NCI-H1694 treated with DMSO at 0.1 percent for 48 hours (cell line): Measurements from ENCODE around the gene OR2C3.
"Not testable (repeated sequence)": the region's sequence is repeated elsewhere in the genome, so short reads cannot be mapped to it uniquely, and the experiment has no call there.

Source experiments
- DNase-seq: peaks from one replicate; lab custom pipeline; 2025; lab: John Stamatoyannopoulos, UW

OR2C3 gene

DNA sequence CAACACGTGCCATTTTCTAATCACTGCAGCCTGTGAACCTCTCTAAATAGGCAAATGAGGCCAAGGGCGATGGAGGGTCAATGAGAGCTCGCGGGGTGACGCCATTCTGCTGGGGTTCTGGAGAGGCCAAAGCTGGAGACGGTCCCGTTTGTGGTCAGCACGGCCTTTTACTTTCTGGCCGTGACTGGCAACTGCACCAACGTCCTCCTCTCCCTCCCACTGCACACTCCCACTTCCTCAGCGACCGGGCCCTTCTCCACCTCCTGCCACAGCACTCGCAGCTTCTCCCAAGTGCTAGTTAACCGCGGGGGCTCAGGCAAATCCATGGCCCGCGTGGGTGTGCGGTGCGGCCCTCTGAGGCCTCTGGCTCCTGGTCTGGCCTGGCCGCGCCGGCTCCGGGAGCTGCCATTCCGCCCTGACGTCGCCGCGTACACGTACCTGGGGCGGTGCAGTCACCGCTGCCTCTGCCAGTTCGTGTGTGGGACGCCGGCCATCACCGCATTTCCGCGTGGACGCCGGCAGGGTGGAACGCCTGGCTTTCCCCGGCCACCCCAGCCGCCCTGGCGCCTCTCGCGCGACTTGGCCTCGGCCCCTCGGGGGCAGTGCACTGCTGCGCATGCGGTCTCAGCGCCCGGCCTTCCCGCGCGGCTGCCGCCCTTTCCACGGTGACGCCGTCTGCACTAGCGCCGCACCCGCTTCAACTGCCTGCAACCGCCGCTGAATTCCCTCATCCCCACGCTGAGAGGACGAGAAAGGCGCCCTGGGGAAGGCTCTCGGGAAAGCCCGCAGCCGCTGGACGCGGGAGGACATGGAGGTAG lies 18.2 kb downstream of the OR2C3 start:
- no peak for DNase-seq

- DNase-seq = no peak
Measured at GRCh38 chr1:247506831-247507230, 29.4 kb downstream of the OR2C3 start.

GRCh38 chr1:247500865-247501264 lies 35.4 kb downstream of the OR2C3 start:
- no peak for DNase-seq

- DNase-seq = no peak
Measured at GRCh38 chr1:247496581-247497285, 39.5 kb downstream of the OR2C3 start.

GRCh38 chr1:247494767-247495166 lies 41.5 kb downstream of the OR2C3 start:
- DNase-seq = no peak

DNA sequence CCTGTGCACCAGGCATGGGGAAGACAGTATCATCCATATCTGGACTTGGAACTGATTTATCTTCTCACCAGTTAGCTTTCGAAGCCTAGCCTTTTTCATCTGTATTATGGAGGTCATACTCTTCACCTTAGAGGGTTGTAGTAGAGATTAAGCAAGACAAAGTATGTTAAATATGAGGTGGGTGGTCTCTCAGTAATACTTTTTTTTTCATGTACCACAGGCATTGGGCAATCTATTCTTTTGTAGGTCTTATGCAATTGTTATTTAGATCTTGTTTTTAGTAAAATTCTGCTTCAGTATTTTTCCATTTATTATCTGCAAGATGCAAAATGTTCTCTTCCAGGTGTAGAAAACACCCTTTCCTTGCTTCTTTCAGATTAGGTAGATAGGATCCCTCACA lies 43.1 kb downstream of the OR2C3 start:
- DNase-seq = no peak

DNA sequence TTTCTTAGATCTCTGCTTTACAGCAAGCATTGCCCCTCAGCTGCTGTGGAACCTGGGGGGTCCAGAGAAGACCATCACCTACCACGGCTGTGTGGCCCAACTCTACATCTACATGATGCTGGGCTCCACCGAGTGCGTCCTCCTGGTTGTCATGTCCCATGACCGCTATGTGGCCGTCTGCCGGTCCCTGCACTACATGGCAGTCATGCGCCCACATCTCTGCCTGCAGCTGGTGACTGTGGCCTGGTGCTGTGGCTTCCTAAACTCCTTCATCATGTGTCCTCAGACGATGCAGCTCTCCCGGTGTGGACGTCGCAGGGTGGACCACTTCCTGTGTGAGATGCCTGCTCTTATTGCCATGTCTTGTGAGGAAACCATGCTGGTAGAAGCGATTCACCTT lies 44.9 kb downstream of the OR2C3 start:
- no peak for DNase-seq

DNA sequence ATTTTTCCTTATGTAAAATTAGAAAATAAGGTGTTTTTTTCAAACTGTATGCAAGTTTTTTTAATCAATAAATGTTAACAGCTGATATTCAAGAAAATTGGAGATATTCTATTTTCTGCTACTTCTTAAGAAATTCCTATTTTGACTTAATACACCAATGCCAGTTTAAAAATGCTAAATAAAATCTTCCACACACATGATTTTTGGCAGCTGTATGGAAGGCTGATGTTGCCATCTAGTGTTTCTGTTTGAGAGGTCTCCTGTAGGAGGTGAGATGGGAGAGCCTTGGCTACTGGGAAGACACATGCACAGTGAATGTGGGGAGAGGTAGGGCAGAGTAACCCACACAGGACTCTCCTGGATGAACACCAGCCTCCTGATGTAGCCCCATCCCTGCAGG lies 49.2 kb downstream of the OR2C3 start:
- peak; percentile 13 for DNase-seq

- DNase-seq = no peak
Measured at GRCh38 chr1:247482747-247483146, 53.5 kb downstream of the OR2C3 start.

- not testable (repeated sequence) for DNase-seq
Measured at GRCh38 chr1:247476328-247477058, 59.7 kb downstream of the OR2C3 start.

GRCh38 chr1:247475793-247476192 lies 60.4 kb downstream of the OR2C3 start:
- DNase-seq = no peak
